Measurements from ENCODE around the gene ANKRD23.
"Not testable (repeated sequence)": the region's sequence is repeated elsewhere in the genome, so short reads cannot be mapped to it uniquely, and the experiment has no call there.

The ANKRD23 gene

DNA sequence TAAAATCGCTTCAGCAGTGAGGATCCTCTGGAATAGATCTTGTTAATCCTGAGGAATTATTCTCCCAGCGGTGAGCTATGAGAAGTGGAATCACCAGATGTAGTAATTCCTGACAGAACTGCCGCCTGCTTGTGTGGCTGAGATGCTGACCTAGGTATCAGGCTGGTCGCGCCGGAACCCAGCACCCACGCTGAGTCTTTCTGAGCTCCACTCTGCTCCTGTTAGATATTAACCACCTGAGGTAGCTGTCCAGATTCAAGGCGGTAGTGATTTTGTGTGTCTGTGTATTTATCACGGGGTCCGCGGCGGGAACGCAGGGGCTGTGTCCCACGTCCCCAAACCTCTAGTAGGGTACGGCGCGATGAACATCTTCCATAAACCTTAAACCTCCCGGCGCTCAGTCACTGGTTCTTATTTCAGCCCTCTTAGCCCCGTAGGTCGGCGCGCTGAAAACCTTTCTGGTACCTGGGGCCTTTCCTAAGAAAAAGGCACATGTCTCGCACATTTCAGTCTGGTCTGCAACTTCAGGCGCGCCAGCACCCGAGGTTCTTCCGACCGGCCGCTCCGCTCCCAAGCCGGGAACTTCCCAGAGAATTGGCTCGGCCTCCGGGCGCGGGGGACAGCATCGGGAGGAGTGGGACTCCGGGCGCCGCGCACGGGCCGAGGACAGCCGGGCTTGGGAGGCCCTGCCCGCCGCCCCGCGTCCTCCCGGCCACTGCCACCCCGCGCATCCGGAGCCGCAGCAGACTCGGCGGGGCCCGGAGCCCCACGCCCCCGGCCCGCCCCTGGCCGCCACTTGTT lies 28.3 kb downstream of the ANKRD23 start:
- DNase-seq (ENCODE audit: low spot score), result peak; percentile 45

DNA sequence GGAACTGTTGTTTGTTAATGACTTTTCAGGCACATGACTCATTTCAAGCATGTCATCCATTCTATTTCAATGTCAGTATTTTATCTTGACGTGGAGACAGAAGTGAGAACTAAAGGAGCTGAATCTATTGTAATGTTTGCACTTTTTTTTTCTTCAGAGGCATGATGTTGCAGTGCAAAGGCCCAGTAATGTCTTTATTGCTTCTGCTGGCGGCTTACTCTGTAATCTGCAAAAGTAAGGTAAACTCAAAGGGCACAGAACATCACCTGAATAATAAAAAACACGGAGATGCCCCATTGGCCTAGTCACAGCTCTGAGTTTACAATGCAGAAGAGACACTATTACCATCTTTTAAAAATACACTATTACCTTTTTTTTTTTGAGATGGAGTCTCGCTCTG lies 30.2 kb downstream of the ANKRD23 start:
- DNase-seq (ENCODE audit: low spot score), result no peak

DNA sequence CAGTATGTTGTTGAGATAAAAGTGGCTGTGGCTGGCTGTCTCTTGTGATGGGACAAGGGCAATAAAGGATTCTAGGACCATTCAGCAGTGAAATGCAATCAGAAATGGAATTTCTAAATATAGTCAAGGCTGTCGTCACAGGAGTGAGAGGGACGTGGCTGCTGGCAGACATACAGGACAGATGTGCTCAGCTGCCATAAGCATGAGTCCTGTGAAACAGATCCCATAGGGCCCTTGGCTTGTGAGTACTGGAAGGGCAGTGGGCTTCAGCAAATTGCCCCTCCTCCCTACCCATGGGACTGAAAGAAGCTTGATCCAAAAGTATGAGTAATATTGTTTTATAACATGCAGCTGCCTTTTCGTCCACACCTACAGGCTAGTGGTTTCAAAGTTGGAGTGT lies 31.9 kb downstream of the ANKRD23 start:
- peak; percentile 44 for DNase-seq (ENCODE audit: low spot score)

DNA sequence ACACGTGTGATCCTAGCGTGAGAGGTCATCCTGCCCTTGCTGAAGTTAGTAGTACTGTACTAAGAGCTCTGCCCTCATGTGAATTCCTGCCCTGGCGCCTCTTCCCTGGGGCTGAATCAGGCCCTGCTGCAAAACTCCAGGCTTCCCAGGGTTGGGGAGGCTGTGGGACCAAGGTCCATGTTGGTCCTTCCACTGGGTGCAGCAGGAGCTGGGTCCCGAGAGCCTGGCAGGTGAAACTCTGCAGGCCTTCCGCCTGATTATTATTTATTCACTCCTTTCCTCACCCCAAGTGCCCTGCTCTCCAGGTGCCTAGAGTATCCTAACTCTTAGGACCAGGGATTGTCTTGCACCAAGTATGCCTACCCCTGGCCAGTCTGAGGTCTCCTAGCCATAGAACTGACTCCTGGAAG lies 33.0 kb downstream of the ANKRD23 start:
- DNase-seq (ENCODE audit: low spot score), result no peak

DNA sequence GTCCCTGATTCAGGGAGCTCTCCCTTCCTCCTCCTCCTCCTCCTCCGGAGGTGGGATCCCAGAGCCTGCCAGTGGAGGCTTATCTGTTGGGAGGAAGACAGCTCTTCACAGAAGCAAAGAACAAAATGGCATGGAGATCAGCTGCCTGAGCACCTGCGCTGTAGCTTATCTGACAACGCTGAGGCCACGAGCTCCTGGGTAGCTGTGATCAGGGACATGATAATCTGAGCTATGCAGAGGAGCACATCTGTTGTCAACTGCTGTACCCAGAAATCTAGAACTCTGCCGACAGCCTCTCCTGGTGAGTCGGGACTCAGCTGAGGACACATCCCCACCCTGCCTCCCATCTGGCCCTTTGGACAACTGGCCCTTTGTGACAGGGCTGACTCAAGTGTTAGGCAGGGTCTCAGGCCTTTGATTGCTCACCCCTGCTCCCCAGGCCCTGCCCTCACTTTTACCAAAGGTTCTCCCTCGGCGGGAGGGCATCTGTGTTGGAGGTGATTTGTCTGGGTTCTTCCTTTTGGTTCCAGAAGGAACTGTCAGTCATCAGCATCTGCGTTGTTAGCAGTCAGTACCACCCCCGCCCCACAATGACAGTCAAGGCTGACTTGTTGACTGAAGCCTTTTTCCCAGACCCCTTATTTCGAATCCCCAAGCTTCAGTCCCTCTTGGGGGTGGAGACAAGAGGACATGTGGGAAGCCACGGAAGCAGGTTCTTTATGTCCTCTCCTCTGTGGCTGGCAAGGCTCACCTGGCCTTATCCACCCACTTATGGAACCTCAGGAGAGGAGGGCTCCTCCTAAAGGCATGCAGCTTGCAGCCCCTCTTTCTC lies 33.7 kb downstream of the ANKRD23 start:
- no peak for DNase-seq (ENCODE audit: low spot score)

DNA sequence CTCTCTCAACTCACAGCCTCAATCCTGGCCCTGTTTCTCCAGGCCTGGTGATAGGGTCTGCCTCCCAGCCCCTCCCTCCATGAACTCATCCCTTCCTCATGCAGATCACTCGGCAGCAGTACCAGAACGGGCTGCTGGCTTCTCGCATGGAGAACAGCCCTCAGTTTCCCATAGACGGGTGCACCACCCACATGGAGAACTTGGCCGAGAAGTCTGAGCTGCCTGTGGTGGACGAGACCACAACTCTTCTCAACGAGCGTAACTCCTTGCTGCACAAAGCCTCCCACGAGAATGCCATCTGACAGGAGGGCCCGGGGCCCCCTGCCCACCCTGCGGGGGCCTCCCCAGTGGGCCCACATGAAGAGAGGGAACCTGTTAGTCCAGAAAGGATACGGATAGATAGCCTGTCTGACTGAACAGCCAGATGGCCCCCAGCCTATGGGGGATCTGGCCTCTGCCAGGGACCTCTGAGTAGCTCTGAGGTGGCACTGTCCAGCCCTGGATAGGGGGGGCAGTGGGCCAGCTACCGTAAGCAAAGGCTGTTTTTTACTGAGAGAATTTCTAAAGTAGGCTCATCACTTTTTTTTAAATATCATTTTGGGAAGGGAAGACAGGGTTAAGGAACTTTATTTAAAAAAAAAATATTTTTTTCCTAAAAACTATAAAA lies 34.5 kb downstream of the ANKRD23 start:
- DNase-seq (ENCODE audit: low spot score), result no peak

DNA sequence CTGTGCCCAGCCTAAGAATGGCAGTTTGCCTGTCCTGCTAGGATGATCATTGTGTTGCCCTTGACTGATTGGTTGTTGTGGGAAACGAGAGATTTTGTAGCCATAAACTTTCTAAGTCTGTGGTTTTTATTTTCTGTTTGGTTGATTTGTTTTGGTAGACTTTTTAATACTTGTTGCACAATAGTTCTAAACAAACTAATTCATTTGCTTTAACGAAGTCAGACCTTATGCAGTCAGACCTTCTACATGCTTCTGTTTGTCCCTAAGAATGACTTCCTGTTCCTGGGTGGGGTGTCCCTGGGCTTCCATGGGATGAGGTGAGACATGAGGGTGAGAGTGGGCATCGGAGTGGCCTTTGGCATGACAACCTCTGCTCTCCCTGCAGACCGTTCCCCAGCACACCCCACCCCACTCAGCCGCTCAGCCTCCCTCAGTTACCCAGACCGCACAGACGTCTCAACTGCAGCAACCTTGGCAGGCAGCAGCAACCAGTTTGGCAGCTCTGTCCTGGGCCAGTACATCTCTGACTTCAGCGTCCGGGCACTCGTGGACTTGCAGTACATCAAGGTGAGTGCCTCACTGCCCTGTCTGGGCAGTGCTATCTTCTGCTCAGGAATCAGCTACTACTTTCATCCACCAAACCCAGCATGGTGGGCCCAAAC lies 35.5 kb downstream of the ANKRD23 start:
- DNase-seq (ENCODE audit: low spot score), result no peak

DNA sequence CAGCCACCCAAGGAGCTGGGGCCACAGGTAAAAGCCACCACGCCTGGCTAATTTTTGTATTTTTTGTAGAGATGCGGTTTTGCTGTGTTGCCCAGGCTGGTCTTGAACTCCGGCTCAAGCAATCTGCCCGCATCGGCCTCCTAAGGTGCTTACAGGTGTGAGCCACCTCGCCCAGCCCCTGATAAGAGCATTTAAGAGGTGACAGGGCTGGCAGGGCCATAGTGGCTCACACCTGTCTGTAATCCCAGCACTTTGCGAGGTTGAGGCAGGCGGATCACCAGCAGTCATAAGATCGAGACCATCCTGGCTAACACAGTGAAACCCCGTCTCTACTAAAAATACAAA lies 36.7 kb downstream of the ANKRD23 start:
- no peak for DNase-seq (ENCODE audit: low spot score)

DNA sequence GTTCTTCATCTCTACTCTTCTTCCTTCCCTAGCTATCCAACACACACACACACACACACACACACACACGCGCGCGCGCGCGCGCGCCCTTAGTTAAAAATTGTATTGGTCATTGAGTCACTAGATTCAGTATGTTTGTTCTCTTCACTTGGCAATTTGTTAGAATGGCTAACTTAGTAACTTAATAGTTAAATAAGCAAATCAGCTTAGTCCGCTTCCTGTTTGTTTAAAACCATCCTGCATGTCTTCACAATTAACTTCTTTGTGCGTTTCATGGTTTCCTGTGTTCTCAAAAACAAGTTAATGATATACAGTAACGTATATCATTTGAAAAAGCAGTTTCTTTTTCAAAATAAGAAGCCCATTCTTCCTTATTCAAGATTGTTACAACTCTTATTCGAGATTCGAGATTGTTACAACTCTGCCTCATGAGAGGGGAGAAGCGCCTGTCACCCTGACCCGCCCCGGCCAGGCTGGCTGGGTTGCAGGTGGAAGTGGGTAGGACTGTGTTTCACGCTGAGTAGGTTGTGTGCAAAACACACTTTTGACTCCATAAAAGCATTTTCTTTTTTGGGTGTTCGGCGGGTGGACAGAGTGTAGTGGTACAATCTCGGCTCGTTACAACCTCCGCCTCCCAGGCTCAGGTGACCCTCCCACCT lies 37.2 kb downstream of the ANKRD23 start:
- no peak for DNase-seq (ENCODE audit: low spot score)

DNA sequence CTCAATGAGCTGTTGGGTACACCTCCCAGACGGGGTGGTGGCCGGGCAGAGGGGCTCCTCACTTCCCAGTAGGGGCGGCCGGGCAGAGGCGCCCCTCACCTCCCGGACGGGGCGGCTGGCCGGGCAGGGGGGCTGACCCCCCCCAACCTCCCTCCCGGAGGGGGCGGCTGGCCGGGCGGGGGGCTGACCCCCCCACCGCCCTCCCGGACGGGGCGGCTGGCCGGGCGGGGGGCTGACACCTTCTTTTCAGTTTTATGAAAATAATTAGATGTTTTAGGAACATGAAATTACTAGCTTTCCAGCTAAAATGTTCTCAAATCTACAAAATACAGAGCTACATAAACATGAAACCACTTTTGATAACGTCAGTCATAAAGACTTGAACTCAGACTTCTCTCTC lies 37.9 kb downstream of the ANKRD23 start:
- not testable (repeated sequence) for DNase-seq (ENCODE audit: low spot score)

DNA sequence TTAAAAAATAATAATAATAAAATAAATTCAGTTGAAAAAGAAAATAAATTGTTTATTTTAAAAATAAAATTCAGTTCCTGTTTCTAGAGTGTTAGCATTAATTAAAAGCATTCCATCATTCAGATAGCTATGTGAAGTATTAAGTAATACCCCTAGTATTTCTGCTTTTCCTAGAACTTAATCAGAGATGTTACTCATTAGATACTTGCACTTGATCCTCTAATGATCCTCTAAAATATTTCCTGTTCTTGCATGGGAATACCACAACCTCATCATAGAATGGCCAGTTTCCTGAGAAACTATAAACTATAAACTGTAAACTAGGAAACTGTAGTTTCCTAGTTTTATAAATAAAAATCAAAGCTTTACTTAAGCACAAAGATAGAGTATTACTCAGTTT lies 38.8 kb downstream of the ANKRD23 start:
- DNase-seq (ENCODE audit: low spot score), result no peak

DNA sequence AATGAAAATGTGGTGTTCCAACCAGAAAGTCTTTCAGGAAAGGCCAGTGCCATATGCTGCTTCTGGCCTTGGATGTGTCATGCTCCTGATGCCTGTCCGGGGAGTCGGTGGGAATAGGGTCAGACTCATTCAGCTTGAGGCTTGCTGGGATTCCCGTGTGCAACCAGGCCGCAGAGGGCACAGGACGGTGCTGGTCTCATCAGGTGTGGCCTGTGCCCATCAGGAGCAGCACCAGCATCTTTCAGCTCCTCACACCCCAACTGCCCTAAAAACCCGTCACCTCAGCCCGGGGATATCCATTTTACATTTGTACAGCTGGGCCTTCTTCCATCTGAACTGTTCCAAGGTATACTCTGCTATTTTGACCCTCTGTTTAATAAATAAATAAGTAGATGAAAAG lies 41.1 kb downstream of the ANKRD23 start:
- no peak for DNase-seq (ENCODE audit: low spot score)

DNA sequence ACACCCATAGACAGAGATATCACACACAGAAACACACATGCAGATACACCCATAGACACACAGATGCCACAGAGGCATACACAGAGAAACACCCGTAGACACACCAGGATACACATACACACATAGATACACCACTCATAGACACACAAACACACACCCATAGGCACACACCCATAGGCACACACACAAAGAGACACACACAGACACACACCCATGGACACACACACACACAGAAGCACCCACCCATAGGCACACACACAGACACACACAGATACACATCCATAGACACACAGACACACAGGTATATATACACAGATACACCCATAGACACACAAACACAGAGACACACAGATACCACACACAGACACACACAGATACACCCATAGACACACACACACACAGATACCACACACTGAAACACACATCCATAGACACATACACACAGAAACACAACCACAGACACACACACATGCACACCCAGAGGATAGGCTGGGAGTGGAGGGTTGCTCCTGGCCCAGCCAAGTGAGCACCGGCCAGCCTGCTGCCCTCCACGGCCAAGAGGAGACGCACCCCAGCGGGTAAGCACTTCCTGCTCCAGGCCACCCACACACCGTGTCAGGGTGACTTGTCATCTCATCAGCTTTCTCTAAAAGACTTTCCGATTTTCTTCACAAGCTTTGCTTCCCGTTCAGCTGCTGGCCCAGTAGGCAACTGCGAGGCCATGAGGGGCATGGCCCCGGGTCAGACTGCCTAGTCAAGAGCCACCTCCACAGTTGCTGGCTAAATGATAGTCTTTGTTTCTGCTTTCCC lies 41.8 kb downstream of the ANKRD23 start:
- DNase-seq (ENCODE audit: low spot score), result no peak

DNA sequence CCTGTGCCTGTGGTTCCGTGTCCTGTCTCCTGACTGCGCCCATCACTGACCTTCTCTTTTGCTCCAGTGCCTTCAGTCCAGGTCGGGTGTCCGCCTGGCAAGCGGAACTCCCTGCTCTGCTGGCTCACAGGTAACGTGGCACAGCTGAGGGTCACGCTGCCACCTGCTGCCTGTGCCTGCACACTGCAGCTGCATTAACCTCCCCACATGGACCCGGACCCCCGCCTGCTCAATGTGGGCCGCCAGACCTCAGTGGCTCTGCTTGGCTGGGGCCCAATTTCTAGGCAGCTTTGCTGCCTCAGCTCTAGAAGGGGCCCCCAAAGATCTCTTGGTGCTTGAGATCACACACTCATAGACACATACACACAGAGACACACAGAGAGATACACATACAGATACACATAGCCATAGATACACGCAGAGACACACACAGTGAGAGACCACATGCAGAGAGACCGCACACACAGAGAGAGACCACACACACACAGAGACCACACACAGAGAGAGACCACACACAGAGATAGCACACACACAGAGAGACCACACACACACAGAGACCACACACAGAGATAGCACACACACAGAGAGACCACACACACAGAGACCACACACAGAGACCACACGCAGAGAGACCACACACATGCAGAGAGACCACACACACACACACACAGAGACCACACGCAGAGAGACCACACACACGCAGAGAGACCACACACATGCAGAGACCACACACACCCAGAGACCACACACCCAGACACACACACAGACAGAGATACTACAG lies 42.6 kb downstream of the ANKRD23 start:
- DNase-seq (ENCODE audit: low spot score), result peak; percentile 67

DNA sequence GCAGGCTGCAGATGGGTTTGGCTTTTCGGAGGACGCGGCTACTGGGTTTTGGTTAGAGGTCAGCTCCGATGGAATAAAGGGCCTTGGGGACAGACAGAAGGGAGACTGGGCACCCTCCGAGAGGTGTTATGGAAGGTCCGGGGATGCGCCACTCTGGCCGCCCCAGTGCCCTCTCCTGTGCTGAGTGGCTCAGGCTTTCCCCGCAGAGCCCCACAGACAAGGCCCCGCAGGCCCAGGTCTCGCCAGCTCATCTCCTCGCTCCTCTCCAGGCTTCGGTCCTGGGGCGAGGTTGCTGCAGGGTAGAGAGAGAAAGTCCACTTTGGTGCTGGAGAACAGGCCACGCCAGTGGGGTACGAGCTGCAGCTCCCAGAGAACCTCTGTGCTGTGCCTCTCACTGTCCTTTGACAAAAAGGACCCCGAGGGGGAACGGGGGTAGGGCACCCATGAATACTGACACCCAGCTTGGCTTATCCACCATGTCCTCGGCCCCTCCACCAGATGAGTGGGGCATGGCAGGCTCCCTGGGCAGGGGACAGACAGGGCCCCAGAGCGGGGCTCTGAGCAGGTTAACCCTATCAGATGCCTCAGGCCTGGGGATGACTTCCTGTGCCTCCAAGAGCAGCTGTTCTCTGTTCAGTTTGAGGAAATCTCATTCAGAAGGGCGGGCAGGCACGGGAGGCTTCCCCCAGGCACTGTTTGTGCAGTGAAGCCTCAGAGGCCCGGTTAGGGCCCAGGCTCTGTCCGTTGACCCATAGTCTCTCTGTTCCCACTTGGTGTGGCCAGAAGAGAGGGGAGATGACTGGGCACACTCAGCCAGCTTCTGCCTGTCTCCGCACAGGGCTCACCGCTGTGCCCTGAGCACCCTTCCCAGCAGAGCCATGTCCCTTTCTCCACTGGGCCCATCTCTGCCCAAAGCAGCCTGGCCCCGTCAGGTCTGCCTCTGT lies 43.5 kb downstream of the ANKRD23 start:
- no peak for DNase-seq (ENCODE audit: low spot score)

DNA sequence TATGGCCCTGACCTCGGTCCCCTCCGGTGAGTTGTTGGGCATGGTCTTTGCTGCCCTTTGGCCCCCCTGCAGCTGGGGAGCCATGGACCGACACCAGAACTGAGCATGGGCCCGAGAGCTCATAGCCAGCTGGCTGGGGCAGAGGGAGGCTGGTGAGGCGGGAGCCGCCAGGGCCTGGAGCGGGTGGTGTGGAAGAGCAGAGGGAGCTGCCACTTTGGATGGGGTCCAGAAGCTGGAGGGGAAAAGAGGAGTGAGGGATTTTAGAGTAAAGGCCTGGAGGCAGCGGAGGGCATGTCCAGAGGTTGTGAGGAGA lies 44.2 kb downstream of the ANKRD23 start:
- no peak for DNase-seq (ENCODE audit: low spot score)

DNA sequence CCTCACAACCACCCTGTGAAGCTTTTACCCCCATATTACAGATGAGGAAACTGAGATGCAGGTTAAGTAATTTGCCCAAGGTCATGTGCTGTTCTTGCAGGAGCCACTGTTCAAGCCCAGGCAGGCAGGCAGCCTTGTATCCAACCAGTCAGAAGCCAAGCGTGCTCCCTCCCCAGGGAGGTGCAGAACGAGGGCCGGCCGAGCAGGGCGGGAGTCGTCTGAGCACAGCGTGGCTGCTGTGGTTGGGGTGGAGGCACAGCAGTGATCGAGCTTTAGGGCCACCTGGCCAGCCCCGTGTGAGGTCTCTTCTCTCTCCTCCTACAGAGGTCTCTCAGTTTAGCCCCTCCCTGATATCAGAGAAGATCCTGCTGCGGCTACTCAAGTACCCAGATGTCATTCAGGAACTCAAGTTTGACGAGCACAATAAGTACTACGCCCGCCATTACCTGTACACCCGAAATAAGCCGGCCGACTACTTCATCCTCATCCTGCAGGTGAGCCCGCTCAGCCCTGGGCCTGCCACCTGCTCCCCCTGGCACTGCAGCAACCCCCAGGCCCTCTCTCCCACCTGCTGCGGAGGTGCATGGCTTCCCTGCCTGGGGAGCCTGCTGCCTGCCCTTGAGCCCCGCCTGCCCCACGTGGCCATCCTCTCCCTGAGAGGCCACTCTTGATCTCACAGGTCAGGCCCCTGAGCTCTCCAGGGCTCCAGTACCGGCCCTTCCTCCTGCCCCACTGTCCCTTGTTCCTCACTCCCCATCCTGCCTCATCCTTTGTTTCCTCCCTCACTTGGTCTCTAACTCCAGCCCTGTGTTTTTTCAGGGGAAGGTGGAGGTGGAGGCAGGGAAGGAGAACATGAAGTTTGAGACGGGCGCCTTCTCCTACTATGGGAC lies 44.8 kb downstream of the ANKRD23 start:
- DNase-seq (ENCODE audit: low spot score), result no peak

DNA sequence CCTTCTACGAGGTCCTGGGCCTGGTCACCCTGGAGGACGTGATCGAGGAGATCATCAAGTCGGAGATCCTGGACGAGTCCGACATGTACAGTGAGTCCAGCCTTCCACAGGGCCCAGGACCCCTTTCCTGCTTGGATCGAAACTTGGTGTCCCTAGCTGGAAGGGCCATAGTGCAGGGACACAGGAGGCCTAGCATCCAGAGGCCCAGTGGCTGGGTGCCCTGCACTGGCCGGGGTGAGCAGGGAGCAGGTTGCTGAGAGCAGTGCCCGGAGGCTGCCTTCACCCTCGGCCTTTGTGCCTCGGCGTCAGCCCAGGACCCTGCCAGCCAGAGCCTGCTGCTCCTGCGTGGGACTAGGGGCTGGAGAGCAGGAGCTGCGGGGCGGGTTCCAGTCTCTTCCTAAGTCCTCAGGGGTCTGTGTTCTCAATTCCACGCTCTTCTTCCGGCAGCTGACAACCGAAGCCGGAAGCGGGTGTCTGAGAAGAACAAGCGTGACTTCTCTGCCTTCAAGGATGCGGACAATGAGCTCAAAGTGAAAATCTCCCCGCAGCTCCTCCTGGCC lies 46.7 kb downstream of the ANKRD23 start:
- DNase-seq (ENCODE audit: low spot score), result no peak
